Breast epithelium (tissue), 4 donors: ENCODE results near the gene MBP. TPM values are rescaled to one million over a fixed set of nuclear protein-coding genes. Genes with fewer than 3 reads are reported as not detected.

Experiments used
- DNase-seq, 2 donors: peaks; one replicate each; pipeline ENCODE4 v3.0.0-alpha.2; 2019; ENCODE audit warnings: low spot score in 2 of 2
- H3K27ac ChIP-seq, 2 donors: fragments of 200-600 bp; sonication (generic) in 1 of 2; one replicate each; pipeline ENCODE4 v1.5.1; 2016 to 2019; ENCODE audit warnings: mild to moderate bottlenecking in 1 of 2
- H3K27me3 ChIP-seq, 2 donors: fragments of 200-600 bp; sonication (generic) in 1 of 2; one replicate each; pipeline versions ENCODE4 v1.5.1 to v1.6.0; 2017 to 2019; ENCODE audit warnings: control low read depth in 1 of 2, mild to moderate bottlenecking in 1 of 2
- H3K36me3 ChIP-seq: fragments of 200-600 bp; one replicate; pipeline ENCODE4 v1.5.1; 2019
- H3K4me1 ChIP-seq, 2 donors: fragments of 200-600 bp; sonication (generic); one replicate each; pipeline ENCODE4 v1.5.1; 2016 to 2019; ENCODE audit warnings: control low read depth in 1 of 2
- H3K4me3 ChIP-seq, 3 donors: fragments of 200-600 bp; sonication (generic); 1 replicate in 2 of 3; 2 replicates in 1 of 3; pipeline ENCODE4 v1.5.1; 2016 to 2019; ENCODE audit warnings: mild to moderate bottlenecking in 3 of 3, moderate library complexity in 2 of 3
- H3K9me3 ChIP-seq, 2 donors: fragments of 200-600 bp; sonication (generic) in 1 of 2; one replicate each; pipeline ENCODE4 v1.5.1; 2016 to 2019; ENCODE audit warnings: control low read depth in 1 of 2
- POLR2A ChIP-seq: fragments of 450-650 bp; IDR thresholded peaks from one replicate; pipeline ENCODE4 v1.6.1; 2016; ENCODE audit warnings: antibody characterized with exemption, mild to moderate bottlenecking, moderate library complexity
- POLR2AphosphoS5 ChIP-seq, 3 donors: sonication (generic); formaldehyde crosslinking; IDR thresholded peaks; one replicate each; pipeline ENCODE4 v1.6.1; 2017; ENCODE audit warnings: antibody characterized with exemption in 3 of 3
- intact Hi-C: fragments of 100-400 bp; cut with DNase I; formaldehyde crosslinking; loops from one replicate; pipeline ENCODE4 v1.15.1; 2023; ENCODE audit warnings: low total_unique reads
- total RNA-seq, 3 donors: library from RNA; depleted of rRNA; stranded (reverse); fragments of >200 nt; gene quantifications; one replicate each; pipeline ENCODE4 v1.1.0, GENCODE V29; 2016
- TF ChIP-seq, protein P1 (sequence below), 3 donors: fragments of 450-650 bp; IDR thresholded peaks; one replicate each; pipeline ENCODE4 v1.5.1; 2016 to 2017; ENCODE audit warnings: antibody characterized with exemption in 3 of 3, mild to moderate bottlenecking in 3 of 3, moderate library complexity in 3 of 3

MBP gene
- total RNA-seq, 3 donors from 2014 or later = 27.2 to 46.2 (median 32.4) TPM

DNA sequence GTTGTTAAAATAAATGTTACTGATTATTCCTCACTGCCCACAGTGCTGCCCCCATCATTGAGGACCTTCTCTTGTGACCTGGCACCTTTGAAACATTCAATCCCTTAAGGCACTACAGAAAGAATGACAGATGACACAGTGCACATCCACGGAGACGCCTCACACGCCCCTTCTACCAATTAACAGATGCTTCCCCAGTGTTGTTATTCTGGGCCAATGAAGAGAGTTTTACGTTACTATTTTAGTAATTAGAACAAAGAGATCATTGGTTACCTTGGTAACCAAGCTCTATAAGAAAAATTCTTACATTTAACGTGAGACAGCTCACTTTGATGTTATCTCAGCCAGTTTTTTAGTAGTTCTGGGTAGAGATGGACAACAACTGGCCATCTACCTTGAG, 158.2 kb downstream of the MBP start:
- Histone ChIP-seq H3K27me3 (no peaks in the 10 kb centered on the region), H3K36me3 (no peaks in the 10 kb centered on the region), H3K9me3 (no peaks in the 10 kb centered on the region), H3K4me1 (no peaks in the 10 kb centered on the region), H3K4me3 (no peak overlapping the region), H3K27ac (no peak overlapping the region)
- TF ChIP-seq POLR2AphosphoS5 (IDR thresholded peaks at IDR 0.05) (no peak), POLR2A (no peak)
- TF ChIP-seq, protein P1, sequence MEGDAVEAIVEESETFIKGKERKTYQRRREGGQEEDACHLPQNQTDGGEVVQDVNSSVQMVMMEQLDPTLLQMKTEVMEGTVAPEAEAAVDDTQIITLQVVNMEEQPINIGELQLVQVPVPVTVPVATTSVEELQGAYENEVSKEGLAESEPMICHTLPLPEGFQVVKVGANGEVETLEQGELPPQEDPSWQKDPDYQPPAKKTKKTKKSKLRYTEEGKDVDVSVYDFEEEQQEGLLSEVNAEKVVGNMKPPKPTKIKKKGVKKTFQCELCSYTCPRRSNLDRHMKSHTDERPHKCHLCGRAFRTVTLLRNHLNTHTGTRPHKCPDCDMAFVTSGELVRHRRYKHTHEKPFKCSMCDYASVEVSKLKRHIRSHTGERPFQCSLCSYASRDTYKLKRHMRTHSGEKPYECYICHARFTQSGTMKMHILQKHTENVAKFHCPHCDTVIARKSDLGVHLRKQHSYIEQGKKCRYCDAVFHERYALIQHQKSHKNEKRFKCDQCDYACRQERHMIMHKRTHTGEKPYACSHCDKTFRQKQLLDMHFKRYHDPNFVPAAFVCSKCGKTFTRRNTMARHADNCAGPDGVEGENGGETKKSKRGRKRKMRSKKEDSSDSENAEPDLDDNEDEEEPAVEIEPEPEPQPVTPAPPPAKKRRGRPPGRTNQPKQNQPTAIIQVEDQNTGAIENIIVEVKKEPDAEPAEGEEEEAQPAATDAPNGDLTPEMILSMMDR (IDR thresholded peaks at IDR 0.05) = no peak
- no peak for DNase-seq
- intact Hi-C loops = loop anchor here (1.0 kb wide), 1 partner anchor 26 kb away; no protein-coding TSS in a partner anchor

GRCh38 chr18:76973520-76974266, 158.9 kb downstream of the MBP start:
- H3K9me3 ChIP-seq = no peaks in the 10 kb centered on the region
- TF ChIP-seq POLR2A (no peak), POLR2AphosphoS5 (IDR thresholded peaks at IDR 0.05) (no peak)
- TF ChIP-seq, protein P1 (IDR thresholded peaks at IDR 0.05) = no peak
- no peaks in the 10 kb centered on the region for H3K36me3 ChIP-seq
- intact Hi-C loops = loop anchor here (1.0 kb wide), 1 partner anchor 27 kb away; no protein-coding TSS in a partner anchor
- H3K27ac ChIP-seq = no peak overlapping the region
- no peaks in the 10 kb centered on the region for H3K27me3 ChIP-seq
- no peaks in the 10 kb centered on the region for H3K4me1 ChIP-seq
- H3K4me3 ChIP-seq = no peak overlapping the region
- no peak for DNase-seq

DNA sequence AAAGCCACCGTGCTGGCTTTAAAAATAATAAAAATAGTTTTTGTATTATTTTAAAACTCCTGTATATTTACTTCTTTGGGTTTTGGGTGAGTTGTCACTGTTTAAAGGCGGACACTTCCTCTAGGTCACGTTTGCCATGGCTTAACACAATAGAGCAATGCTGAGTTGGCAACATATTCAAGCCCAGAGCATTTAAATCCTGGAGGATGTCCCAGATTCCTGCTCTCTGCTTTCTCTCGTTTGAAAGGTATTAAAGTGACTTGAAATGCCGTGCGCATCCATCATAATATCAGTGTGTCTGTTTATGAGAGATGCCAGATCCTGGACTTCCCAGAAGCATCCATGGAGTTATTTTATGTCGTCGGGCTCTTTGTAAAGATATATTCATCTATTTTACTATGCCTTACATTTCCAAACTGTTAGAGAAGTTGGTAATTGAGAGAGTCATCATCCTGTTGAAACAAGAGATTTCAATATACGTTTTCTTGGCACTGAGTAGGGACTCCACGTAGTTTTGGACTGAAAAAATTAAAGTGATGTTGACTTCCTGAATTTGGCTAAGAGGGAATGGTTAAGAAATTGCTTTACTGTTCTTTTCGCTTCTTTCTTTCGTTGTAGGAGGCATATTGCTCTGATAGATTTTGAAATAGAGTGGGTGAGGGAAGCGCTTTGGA, 159.6 kb downstream of the MBP start:
- intact Hi-C loops = no loop called here
- H3K27ac ChIP-seq = no peak overlapping the region
- H3K9me3 ChIP-seq = no peaks in the 10 kb centered on the region
- DNase-seq = no peak
- no peaks in the 10 kb centered on the region for H3K27me3 ChIP-seq
- no peak overlapping the region for H3K4me3 ChIP-seq
- TF ChIP-seq POLR2AphosphoS5 (IDR thresholded peaks at IDR 0.05) = no peak
- TF ChIP-seq POLR2A = no peak
- TF ChIP-seq, protein P1 (IDR thresholded peaks at IDR 0.05) = no peak
- no peaks in the 10 kb centered on the region for H3K36me3 ChIP-seq
- no peaks in the 10 kb centered on the region for H3K4me1 ChIP-seq

DNA sequence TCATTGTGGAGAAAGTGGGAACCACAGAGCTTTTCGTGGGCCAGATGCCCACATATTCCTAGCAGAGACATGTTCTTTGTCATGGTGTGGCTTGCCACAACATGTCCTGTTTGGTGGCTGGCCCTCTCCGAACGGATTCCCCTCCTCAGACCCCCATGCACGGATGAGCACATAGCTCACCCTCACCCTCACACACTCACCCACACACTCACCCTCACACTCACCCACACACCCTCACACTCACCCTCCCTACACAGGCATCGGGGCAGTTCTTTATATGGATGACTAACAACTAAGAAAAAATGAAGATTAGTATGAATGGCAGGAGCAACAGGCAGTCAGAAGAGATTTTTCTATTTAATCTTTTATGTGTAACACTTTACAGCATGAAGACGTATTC, 160.3 kb downstream of the MBP start:
- Histone ChIP-seq H3K4me3 (no peak overlapping the region), H3K4me1 (no peaks in the 10 kb centered on the region), H3K36me3 (no peaks in the 10 kb centered on the region), H3K9me3 (no peaks in the 10 kb centered on the region), H3K27ac (no peak overlapping the region), H3K27me3 (no peaks in the 10 kb centered on the region)
- intact Hi-C loops = no loop called here
- DNase-seq = no peak
- no peak for TF ChIP-seq POLR2AphosphoS5 (IDR thresholded peaks at IDR 0.05)
- TF ChIP-seq, protein P1 (IDR thresholded peaks at IDR 0.05) = no peak
- TF ChIP-seq POLR2A = no peak
